ENCODE data around the gene TRPM1. TPM values are rescaled to one million over a fixed set of nuclear protein-coding genes. Genes with fewer than 3 reads are reported as not detected.
"Not testable (repeated sequence)": the region's sequence is repeated elsewhere in the genome, so short reads cannot be mapped to it uniquely, and the experiment has no call there.

Gene TRPM1
- total RNA-seq, 2 donors from 2014 or later: not detected

DNA sequence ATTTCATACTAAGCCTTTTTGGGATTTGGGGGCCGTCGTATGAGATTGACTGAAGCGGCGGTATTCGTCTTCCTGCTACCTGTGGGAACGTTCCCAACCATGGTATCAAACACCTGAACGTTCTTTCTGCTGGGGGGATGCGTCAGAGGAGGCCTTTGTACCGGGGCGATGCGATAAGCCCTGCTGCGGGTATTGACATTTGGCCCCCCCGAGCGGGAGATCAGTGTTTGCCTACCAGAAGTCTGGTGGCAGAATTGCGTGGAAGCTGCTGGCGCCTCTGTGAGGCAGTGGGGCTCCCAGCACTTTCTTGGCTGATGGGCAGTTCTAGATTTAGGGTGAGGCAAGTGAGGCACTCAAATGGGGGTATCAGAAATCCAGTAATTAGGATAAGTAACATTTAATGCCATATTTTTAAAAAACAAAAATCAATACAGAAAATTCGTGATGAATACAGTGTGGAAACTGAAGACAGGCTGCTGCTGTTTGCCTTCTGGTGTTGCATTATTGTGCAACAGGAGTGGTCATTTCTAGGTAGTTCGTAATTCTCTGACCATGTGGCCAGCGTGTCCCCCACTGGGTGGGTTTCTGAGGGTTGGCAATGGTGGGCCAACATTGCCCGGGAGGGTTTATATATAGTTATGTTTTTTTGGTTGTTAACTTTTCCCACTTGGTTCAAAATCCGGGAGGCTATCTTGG lies 12.7 kb downstream of the TRPM1 start:
- H3K27me3 ChIP-seq (replicated peaks; ENCODE audit: insufficient read depth): no peaks in the 10 kb centered on the region
- no peak overlapping the region for H3K4me3 ChIP-seq
- TF ChIP-seq, protein P1, sequence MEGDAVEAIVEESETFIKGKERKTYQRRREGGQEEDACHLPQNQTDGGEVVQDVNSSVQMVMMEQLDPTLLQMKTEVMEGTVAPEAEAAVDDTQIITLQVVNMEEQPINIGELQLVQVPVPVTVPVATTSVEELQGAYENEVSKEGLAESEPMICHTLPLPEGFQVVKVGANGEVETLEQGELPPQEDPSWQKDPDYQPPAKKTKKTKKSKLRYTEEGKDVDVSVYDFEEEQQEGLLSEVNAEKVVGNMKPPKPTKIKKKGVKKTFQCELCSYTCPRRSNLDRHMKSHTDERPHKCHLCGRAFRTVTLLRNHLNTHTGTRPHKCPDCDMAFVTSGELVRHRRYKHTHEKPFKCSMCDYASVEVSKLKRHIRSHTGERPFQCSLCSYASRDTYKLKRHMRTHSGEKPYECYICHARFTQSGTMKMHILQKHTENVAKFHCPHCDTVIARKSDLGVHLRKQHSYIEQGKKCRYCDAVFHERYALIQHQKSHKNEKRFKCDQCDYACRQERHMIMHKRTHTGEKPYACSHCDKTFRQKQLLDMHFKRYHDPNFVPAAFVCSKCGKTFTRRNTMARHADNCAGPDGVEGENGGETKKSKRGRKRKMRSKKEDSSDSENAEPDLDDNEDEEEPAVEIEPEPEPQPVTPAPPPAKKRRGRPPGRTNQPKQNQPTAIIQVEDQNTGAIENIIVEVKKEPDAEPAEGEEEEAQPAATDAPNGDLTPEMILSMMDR (IDR thresholded peaks at IDR 0.05): no peak
- H3K4me1 ChIP-seq (ENCODE audit: control insufficient read depth in 1 of 2, low read depth in 2 of 2): no peaks in the 10 kb centered on the region
- H3K36me3 ChIP-seq: no peaks in the 10 kb centered on the region
- DNase-seq (ENCODE audit: low spot score) (no peak), ATAC-seq (ENCODE audit: insufficient number of reproducible peaks, low FRiP score, low read depth) (no peak)
- no peaks in the 10 kb centered on the region for H3K9me3 ChIP-seq
- H3K27ac ChIP-seq: no peak overlapping the region

GRCh38 chr15:31088041-31088440 lies 13.5 kb downstream of the TRPM1 start:
- ATAC-seq (ENCODE audit: insufficient number of reproducible peaks, low FRiP score, low read depth); H3K27me3 ChIP-seq (replicated peaks; ENCODE audit: insufficient read depth); H3K4me1 ChIP-seq (ENCODE audit: control insufficient read depth in 1 of 2, low read depth in 2 of 2); DNase-seq (ENCODE audit: low spot score); H3K27ac ChIP-seq; H3K4me3 ChIP-seq; H3K9me3 ChIP-seq; H3K36me3 ChIP-seq: not testable (repeated sequence)

- no peak for DNase-seq (ENCODE audit: low spot score)
- no peak overlapping the region for H3K4me3 ChIP-seq
- TF ChIP-seq, protein P1 (IDR thresholded peaks at IDR 0.05): no peak
- no peaks in the 10 kb centered on the region for H3K4me1 ChIP-seq (ENCODE audit: control insufficient read depth in 1 of 2, low read depth in 2 of 2)
- no peaks in the 10 kb centered on the region for H3K9me3 ChIP-seq
- H3K36me3 ChIP-seq: no peaks in the 10 kb centered on the region
- H3K27ac ChIP-seq: no peak overlapping the region
- no peak for ATAC-seq (ENCODE audit: insufficient number of reproducible peaks, low FRiP score, low read depth)
- H3K27me3 ChIP-seq (replicated peaks; ENCODE audit: insufficient read depth): no peaks in the 10 kb centered on the region
These were observed 15.2 kb downstream of the TRPM1 start for GRCh38 chr15:31086344-31086743.

GRCh38 chr15:31085359-31085758 lies 16.2 kb downstream of the TRPM1 start:
- no peak for DNase-seq (ENCODE audit: low spot score)
- no peaks in the 10 kb centered on the region for H3K4me1 ChIP-seq (ENCODE audit: control insufficient read depth in 1 of 2, low read depth in 2 of 2)
- no peaks in the 10 kb centered on the region for H3K36me3 ChIP-seq
- TF ChIP-seq, protein P1 (IDR thresholded peaks at IDR 0.05): no peak
- H3K4me3 ChIP-seq: no peak overlapping the region
- ATAC-seq (ENCODE audit: insufficient number of reproducible peaks, low FRiP score, low read depth): no peak
- no peaks in the 10 kb centered on the region for H3K9me3 ChIP-seq
- H3K27me3 ChIP-seq (replicated peaks; ENCODE audit: insufficient read depth): no peaks in the 10 kb centered on the region
- H3K27ac ChIP-seq: no peak overlapping the region

DNA sequence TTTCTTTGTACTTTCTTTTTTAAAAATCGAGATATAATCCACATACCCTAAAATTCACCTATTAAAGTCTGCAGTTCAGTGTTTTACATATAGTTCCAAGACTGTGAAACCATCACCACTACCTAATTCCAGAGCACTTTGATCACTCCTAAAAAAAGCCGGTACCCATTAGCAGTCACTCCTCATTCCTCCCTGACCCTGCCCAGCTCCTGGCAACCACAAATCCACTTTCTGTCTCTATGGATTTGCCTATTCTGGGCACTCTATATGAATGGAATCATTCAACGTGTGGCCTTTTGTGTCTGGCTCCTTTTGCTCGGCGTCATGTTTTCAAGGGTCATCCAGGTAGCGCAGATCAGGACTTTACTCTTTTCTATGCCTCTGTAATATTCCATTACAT lies 17.3 kb downstream of the TRPM1 start:
- Histone ChIP-seq H3K4me3 (no peak overlapping the region), H3K4me1 (ENCODE audit: control insufficient read depth in 1 of 2, low read depth in 2 of 2) (no peaks in the 10 kb centered on the region), H3K36me3 (no peaks in the 10 kb centered on the region), H3K9me3 (no peaks in the 10 kb centered on the region), H3K27ac (no peak overlapping the region), H3K27me3 (replicated peaks; ENCODE audit: insufficient read depth) (no peaks in the 10 kb centered on the region)
- ATAC-seq (ENCODE audit: insufficient number of reproducible peaks, low FRiP score, low read depth) (no peak), DNase-seq (ENCODE audit: low spot score) (no peak)
- TF ChIP-seq, protein P1 (IDR thresholded peaks at IDR 0.05): no peak

DNA sequence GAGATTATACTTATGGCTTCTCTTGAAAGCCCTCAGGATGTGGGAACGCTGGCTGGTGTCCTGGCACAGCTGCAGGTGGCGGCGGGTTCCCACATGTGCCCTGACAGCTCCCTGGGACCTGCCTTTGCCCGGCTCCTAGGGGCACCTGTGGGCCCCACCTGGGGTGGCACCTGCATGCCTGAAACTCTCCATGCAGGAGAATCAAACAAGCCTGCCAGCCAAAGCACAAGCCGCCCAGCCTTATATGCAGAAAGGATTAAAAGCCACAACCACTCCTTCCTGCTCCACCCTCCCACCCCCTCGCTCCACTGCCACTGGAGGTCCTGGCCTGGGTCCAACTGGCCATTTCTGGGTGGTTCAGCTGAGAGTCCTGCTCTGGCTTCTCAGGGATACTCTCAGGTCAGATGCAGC lies 18.1 kb downstream of the TRPM1 start:
- no peak for ATAC-seq (ENCODE audit: insufficient number of reproducible peaks, low FRiP score, low read depth)

More for the DNA sequence above, 18.1 kb downstream of the TRPM1 start:
- no peak for DNase-seq (ENCODE audit: low spot score)
- no peaks in the 10 kb centered on the region for H3K27me3 ChIP-seq (replicated peaks; ENCODE audit: insufficient read depth)
- H3K4me1 ChIP-seq (ENCODE audit: control insufficient read depth in 1 of 2, low read depth in 2 of 2): no peaks in the 10 kb centered on the region
- H3K36me3 ChIP-seq: no peaks in the 10 kb centered on the region
- no peak overlapping the region for H3K27ac ChIP-seq
- H3K9me3 ChIP-seq: no peaks in the 10 kb centered on the region
- TF ChIP-seq, protein P1 (IDR thresholded peaks at IDR 0.05): no peak
- no peak overlapping the region for H3K4me3 ChIP-seq

All from thoracic aorta (tissue), 2 donors.